ENCODE measurements around the gene TFAP2A.

GRCh38 chr6:10416863-10417641 is 2.2 kb upstream of the TFAP2A start:
- TF ChIP-seq CTCF (IDR thresholded peaks at IDR 0.05) (no peak), EP300 (IDR thresholded peaks at IDR 0.05) (no peak), POLR2A (IDR thresholded peaks at IDR 0.05) (no peak)

All from ovary (tissue), 3 donors.